Breast epithelium (tissue), 4 donors: ENCODE measurements around the gene MYO3B. TPM values are rescaled to one million over a fixed set of nuclear protein-coding genes. Genes with fewer than 3 reads are reported as not detected.

Experiments used
- DNase-seq, 2 donors: peaks; one replicate each; pipeline ENCODE4 v3.0.0-alpha.2; 2019; ENCODE audit warnings: low spot score in 2 of 2
- H3K27ac ChIP-seq, 2 donors: fragments of 200-600 bp; sonication (generic) in 1 of 2; one replicate each; pipeline ENCODE4 v1.5.1; 2016 to 2019; ENCODE audit warnings: mild to moderate bottlenecking in 1 of 2
- H3K27me3 ChIP-seq, 2 donors: fragments of 200-600 bp; sonication (generic) in 1 of 2; one replicate each; pipeline versions ENCODE4 v1.5.1 to v1.6.0; 2017 to 2019; ENCODE audit warnings: control low read depth in 1 of 2, mild to moderate bottlenecking in 1 of 2
- H3K36me3 ChIP-seq: fragments of 200-600 bp; one replicate; pipeline ENCODE4 v1.5.1; 2019
- H3K4me1 ChIP-seq, 2 donors: fragments of 200-600 bp; sonication (generic); one replicate each; pipeline ENCODE4 v1.5.1; 2016 to 2019; ENCODE audit warnings: control low read depth in 1 of 2
- H3K4me3 ChIP-seq, 3 donors: fragments of 200-600 bp; sonication (generic); 1 replicate in 2 of 3; 2 replicates in 1 of 3; pipeline ENCODE4 v1.5.1; 2016 to 2019; ENCODE audit warnings: mild to moderate bottlenecking in 3 of 3, moderate library complexity in 2 of 3
- H3K9me3 ChIP-seq, 2 donors: fragments of 200-600 bp; sonication (generic) in 1 of 2; one replicate each; pipeline ENCODE4 v1.5.1; 2016 to 2019; ENCODE audit warnings: control low read depth in 1 of 2
- CTCF ChIP-seq, 3 donors: fragments of 450-650 bp; IDR thresholded peaks; one replicate each; pipeline ENCODE4 v1.5.1; 2016 to 2017; ENCODE audit warnings: antibody characterized with exemption in 3 of 3, mild to moderate bottlenecking in 3 of 3, moderate library complexity in 3 of 3
- POLR2A ChIP-seq: fragments of 450-650 bp; IDR thresholded peaks from one replicate; pipeline ENCODE4 v1.6.1; 2016; ENCODE audit warnings: antibody characterized with exemption, mild to moderate bottlenecking, moderate library complexity
- POLR2AphosphoS5 ChIP-seq, 3 donors: sonication (generic); formaldehyde crosslinking; IDR thresholded peaks; one replicate each; pipeline ENCODE4 v1.6.1; 2017; ENCODE audit warnings: antibody characterized with exemption in 3 of 3
- intact Hi-C: fragments of 100-400 bp; cut with DNase I; formaldehyde crosslinking; loops from one replicate; pipeline ENCODE4 v1.15.1; 2023; ENCODE audit warnings: low total_unique reads
- total RNA-seq, 3 donors: library from RNA; depleted of rRNA; stranded (reverse); fragments of >200 nt; gene quantifications; one replicate each; pipeline ENCODE4 v1.1.0, GENCODE V29; 2016

MYO3B gene
- total RNA-seq, 3 donors from 2014 or later: 0.15 to 0.98 (median 0.16) TPM

GRCh38 chr2:170462433-170463205 lies 284.7 kb downstream of the MYO3B start:
- Histone ChIP-seq H3K27me3 (no peaks in the 10 kb centered on the region), H3K4me1 (no peaks in the 10 kb centered on the region), H3K9me3 (no peaks in the 10 kb centered on the region), H3K27ac (no peak overlapping the region), H3K36me3 (no peaks in the 10 kb centered on the region), H3K4me3 (no peak overlapping the region)
- intact Hi-C loops: no loop called here
- DNase-seq: no peak
- TF ChIP-seq POLR2AphosphoS5 (IDR thresholded peaks at IDR 0.05): no peak
- no peak for TF ChIP-seq CTCF (IDR thresholded peaks at IDR 0.05)
- no peak for TF ChIP-seq POLR2A

GRCh38 chr2:170463206-170463537 lies 285.2 kb downstream of the MYO3B start:
- Histone ChIP-seq H3K27me3 (no peaks in the 10 kb centered on the region), H3K27ac (no peak overlapping the region), H3K36me3 (no peaks in the 10 kb centered on the region), H3K4me3 (no peak overlapping the region), H3K4me1 (no peaks in the 10 kb centered on the region), H3K9me3 (no peaks in the 10 kb centered on the region)
- no peak for TF ChIP-seq CTCF (IDR thresholded peaks at IDR 0.05)
- DNase-seq: no peak
- intact Hi-C loops: no loop called here

GRCh38 chr2:170464268-170464667 lies 286.3 kb downstream of the MYO3B start:
- no peak overlapping the region for H3K27ac ChIP-seq
- no peaks in the 10 kb centered on the region for H3K9me3 ChIP-seq
- no peaks in the 10 kb centered on the region for H3K27me3 ChIP-seq
- H3K4me1 ChIP-seq: no peaks in the 10 kb centered on the region
- intact Hi-C loops: no loop called here
- no peak overlapping the region for H3K4me3 ChIP-seq
- DNase-seq: no peak
- H3K36me3 ChIP-seq: no peaks in the 10 kb centered on the region
- no peak for TF ChIP-seq CTCF (IDR thresholded peaks at IDR 0.05)
- TF ChIP-seq POLR2A: no peak
- no peak for TF ChIP-seq POLR2AphosphoS5 (IDR thresholded peaks at IDR 0.05)

DNA sequence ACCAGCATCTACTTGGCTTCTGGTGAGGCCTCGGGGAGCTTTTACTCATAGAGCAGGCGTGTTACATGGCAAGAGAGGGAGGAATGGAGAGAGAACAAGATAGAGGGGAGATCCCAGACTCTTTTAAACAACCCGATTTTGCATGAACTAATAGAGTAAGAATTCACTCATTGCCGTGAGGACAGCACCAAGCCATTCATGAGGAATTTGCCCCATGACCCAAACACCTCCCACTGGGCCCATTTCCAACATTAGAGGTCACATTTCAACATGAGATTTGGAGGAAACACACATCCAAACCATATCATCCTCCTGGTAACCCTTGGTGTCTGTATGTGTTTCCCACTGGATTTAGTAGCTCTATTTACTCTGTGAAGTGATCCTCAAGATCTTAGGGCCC lies 287.3 kb downstream of the MYO3B start:
- no peak for TF ChIP-seq POLR2AphosphoS5 (IDR thresholded peaks at IDR 0.05)
- no peak for TF ChIP-seq CTCF (IDR thresholded peaks at IDR 0.05)
- Histone ChIP-seq H3K4me1 (no peaks in the 10 kb centered on the region), H3K4me3 (no peak overlapping the region), H3K36me3 (no peaks in the 10 kb centered on the region), H3K27ac (no peak overlapping the region), H3K9me3 (no peaks in the 10 kb centered on the region), H3K27me3 (no peaks in the 10 kb centered on the region)
- intact Hi-C loops: no loop called here
- DNase-seq: no peak

DNA sequence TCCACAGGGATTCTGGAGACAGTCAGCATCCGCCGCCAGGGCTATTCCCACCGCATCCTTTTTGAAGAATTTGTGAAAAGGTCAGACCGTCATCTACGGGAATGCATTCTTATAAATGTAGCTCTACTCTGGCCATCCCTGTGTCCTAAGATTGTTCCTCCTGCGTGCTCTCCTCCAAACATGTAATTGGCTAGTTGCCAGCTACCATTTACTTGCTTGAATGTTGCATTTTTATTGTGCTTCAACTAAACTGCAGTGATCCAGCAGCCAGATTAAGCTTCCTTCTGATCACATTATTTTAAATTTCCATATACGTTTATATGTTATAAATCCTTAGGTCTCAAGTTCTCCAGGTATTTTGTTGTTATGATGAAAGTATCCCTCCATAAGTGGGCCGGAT lies 288.7 kb downstream of the MYO3B start:
- TF ChIP-seq POLR2AphosphoS5 (IDR thresholded peaks at IDR 0.05) (no peak), CTCF (IDR thresholded peaks at IDR 0.05) (no peak), POLR2A (no peak)
- no peaks in the 10 kb centered on the region for H3K36me3 ChIP-seq

More for the DNA sequence above, 288.7 kb downstream of the MYO3B start:
- intact Hi-C loops: no loop called here
- no peaks in the 10 kb centered on the region for H3K9me3 ChIP-seq
- no peak overlapping the region for H3K4me3 ChIP-seq
- no peaks in the 10 kb centered on the region for H3K27me3 ChIP-seq
- no peak overlapping the region for H3K27ac ChIP-seq
- no peak for DNase-seq
- H3K4me1 ChIP-seq: no peaks in the 10 kb centered on the region
